G401 (cell line): ENCODE data around the gene FCHO2. TPM values are rescaled to one million over a fixed set of nuclear protein-coding genes. Genes with fewer than 3 reads are reported as not detected.

ENCODE experiments used
- DNase-seq: peaks from one replicate; pipeline ENCODE4 v3.0.0-alpha.2; 2015; ENCODE audit warnings: low spot score
- in situ Hi-C: cut with HindIII; loops from 2 replicates; pipeline ENCODE4 v1.10.0; 2016; ENCODE audit warnings: low sequenced_read_pairs, mixed read lengths
- total RNA-seq: library from RNA; depleted of rRNA; stranded (reverse); fragments of >200 nt; shearing (Covaris generic); gene quantifications from 2 replicates; pipeline ENCODE4 v1.2.3, GENCODE V29; 2014

The FCHO2 gene
- total RNA-seq, 1 experiment from 2014 or later = 9.6 TPM

GRCh38 chr5:73095564-73096238 is 139.9 kb downstream of the FCHO2 start:
- DNase-seq = no peak
- in situ Hi-C loops = no loop called here

- in situ Hi-C loops = no loop called here
- DNase-seq = no peak
These were observed 140.4 kb downstream of the FCHO2 start for GRCh38 chr5:73096239-73096575.

GRCh38 chr5:73097740-73098139 is 141.9 kb downstream of the FCHO2 start:
- in situ Hi-C loops = no loop called here
- DNase-seq = no peak

- DNase-seq = no peak
- in situ Hi-C loops = no loop called here
These were observed 144.3 kb downstream of the FCHO2 start for GRCh38 chr5:73100109-73100508.

- in situ Hi-C loops = no loop called here
- DNase-seq = no peak
These were observed 148.0 kb downstream of the FCHO2 start for GRCh38 chr5:73103870-73104299.

- in situ Hi-C loops = no loop called here
- DNase-seq = no peak
These were observed 148.5 kb downstream of the FCHO2 start for GRCh38 chr5:73104326-73104725.

GRCh38 chr5:73106335-73106734 is 150.5 kb downstream of the FCHO2 start:
- in situ Hi-C loops = no loop called here
- no peak for DNase-seq

GRCh38 chr5:73110190-73110589 is 154.3 kb downstream of the FCHO2 start:
- in situ Hi-C loops = no loop called here
- no peak for DNase-seq

GRCh38 chr5:73111536-73111935 is 155.7 kb downstream of the FCHO2 start:
- DNase-seq = no peak
- in situ Hi-C loops = no loop called here

- DNase-seq = no peak
- in situ Hi-C loops = no loop called here
These were observed 156.5 kb downstream of the FCHO2 start for GRCh38 chr5:73112359-73112758.

GRCh38 chr5:73114044-73114688 is 158.3 kb downstream of the FCHO2 start:
- no peak for DNase-seq
- in situ Hi-C loops = no loop called here

- in situ Hi-C loops = no loop called here
- DNase-seq = no peak
These were observed 159.7 kb downstream of the FCHO2 start for GRCh38 chr5:73115399-73116051.

- no peak for DNase-seq
- in situ Hi-C loops = no loop called here
These were observed 160.7 kb downstream of the FCHO2 start for GRCh38 chr5:73116506-73116905.

- in situ Hi-C loops = no loop called here
- DNase-seq = no peak
These were observed 161.4 kb downstream of the FCHO2 start for GRCh38 chr5:73117088-73117740.

GRCh38 chr5:73118391-73118973 is 162.6 kb downstream of the FCHO2 start:
- DNase-seq = no peak

GRCh38 chr5:73119451-73120157 is 163.8 kb downstream of the FCHO2 start:
- no peak for DNase-seq
- in situ Hi-C loops = no loop called here

More at GRCh38 chr5:73118391-73118973, 162.6 kb downstream of the FCHO2 start:
- in situ Hi-C loops = no loop called here

GRCh38 chr5:73120222-73121118 is 164.6 kb downstream of the FCHO2 start, which contains the start of gene TMEM171:
TMEM171 (plus strand) TSS chr5:73120575; CDS start chr5:73123374, 2,799 bp downstream.
- no peak for DNase-seq
- in situ Hi-C loops = no loop called here

GRCh38 chr5:73121119-73121463 is 165.2 kb downstream of the FCHO2 start:
- in situ Hi-C loops = no loop called here
- no peak for DNase-seq
